Endothelial cell of umbilical vein (primary cell): Measurements from ENCODE around the gene ACTN1.

ENCODE experiments used
- CTCF ChIP-seq, 2 donors: IDR thresholded peaks; 1 replicate in 1 of 2; 2 replicates in 1 of 2; pipeline ENCODE4 v1.5.1; 2011; ENCODE audit warnings: low read length in 2 of 2, mild to moderate bottlenecking in 2 of 2, moderate library complexity in 2 of 2, control low read depth in 1 of 2, inconsistent platforms in 1 of 2, low read depth in 1 of 2; ENCODE audit not compliant: insufficient read depth in 1 of 2; ENCODE audit errors: extremely low read depth in 1 of 2
- EZH2 ChIP-seq: IDR thresholded peaks from 2 replicates; pipeline ENCODE4 v1.6.1; 2012; ENCODE audit warnings: borderline replicate concordance, low read depth, mild to moderate bottlenecking, moderate library complexity, low read length, inconsistent platforms; ENCODE audit not compliant: severe bottlenecking
- JUN ChIP-seq: IDR thresholded peaks from 2 replicates; pipeline ENCODE4 v1.6.1; 2011; ENCODE audit warnings: borderline replicate concordance, low read depth; ENCODE audit not compliant: insufficient read length, insufficient read depth
- POLR2A ChIP-seq: IDR thresholded peaks from 2 replicates; pipeline ENCODE4 v1.6.1; 2012; ENCODE audit warnings: low read depth, mild to moderate bottlenecking, control low read depth, low read length

- TF ChIP-seq CTCF (IDR thresholded peaks at IDR 0.05; ENCODE audit: extremely low read depth in 1 of 2, insufficient read depth in 1 of 2, low read depth in 1 of 2, low read length in 2 of 2) (no peak), EZH2 (no peak), POLR2A (no peak), JUN (no peak)
Measured at GRCh38 chr14:68878908-68879307, 100.2 kb downstream of the ACTN1 start.
